Neuronal stem cell (in vitro differentiated cells): Measurements from ENCODE around the gene KATNB1. TPM values are rescaled to one million over a fixed set of nuclear protein-coding genes. Genes with fewer than 3 reads are reported as not detected.

Experiments used
- DNase-seq: peaks from one replicate; pipeline ENCODE4 v3.0.0-alpha.2; 2013; ENCODE audit warnings: low spot score
- H2AFZ ChIP-seq: one replicate; pipeline ENCODE4 v1.6.1; 2013; ENCODE audit warnings: mild to moderate bottlenecking, low read length, inconsistent platforms
- H2AK5ac ChIP-seq: 2 replicates; pipeline ENCODE4 v1.6.1; 2013; ENCODE audit warnings: low read depth, mild to moderate bottlenecking, inconsistent platforms, low read length, moderate library complexity, mixed read lengths
- H2BK120ac ChIP-seq: 2 replicates; pipeline ENCODE4 v1.6.1; 2013; ENCODE audit warnings: low read depth, mild to moderate bottlenecking, inconsistent platforms, low read length, moderate library complexity, mixed read lengths
- H2BK12ac ChIP-seq: one replicate; pipeline ENCODE4 v1.6.1; 2013; ENCODE audit warnings: low read length, inconsistent platforms
- H2BK15ac ChIP-seq: 2 replicates; pipeline ENCODE4 v1.6.1; 2013; ENCODE audit warnings: mild to moderate bottlenecking, low read length, inconsistent platforms, mixed read lengths
- H2BK5ac ChIP-seq: one replicate; pipeline ENCODE4 v1.6.1; 2013; ENCODE audit warnings: inconsistent platforms, mild to moderate bottlenecking, low read length, moderate library complexity
- H3K14ac ChIP-seq: one replicate; pipeline ENCODE4 v1.6.1; 2013; ENCODE audit warnings: low read length, inconsistent platforms
- H3K18ac ChIP-seq: 2 replicates; pipeline ENCODE4 v1.6.1; 2013; ENCODE audit warnings: low read length, inconsistent platforms
- H3K23ac ChIP-seq: 2 replicates; pipeline ENCODE4 v1.6.1; 2013; ENCODE audit warnings: low read depth, mild to moderate bottlenecking, mixed read lengths, low read length, inconsistent platforms; ENCODE audit not compliant: poor library complexity
- H3K27ac ChIP-seq: replicated peaks from 3 replicates; pipeline ENCODE4 v1.5.1; 2013; ENCODE audit warnings: low read length, inconsistent platforms
- H3K27me3 ChIP-seq, 3 experiments: 2 replicates each; pipeline ENCODE4 v1.6.1; 2013; ENCODE audit warnings: low read length in 3 of 3, mild to moderate bottlenecking in 2 of 3, inconsistent platforms in 1 of 3, low read depth in 1 of 3, mixed read lengths in 1 of 3, moderate library complexity in 1 of 3; ENCODE audit not compliant: control insufficient read depth in 3 of 3, insufficient read depth in 3 of 3
- H3K36me3 ChIP-seq, 2 donors: replicated peaks in 1 of 2; 2 replicates each; pipeline ENCODE4 v1.6.1; 2013; ENCODE audit warnings: low read length in 2 of 2; ENCODE audit not compliant: control insufficient read depth in 2 of 2, insufficient read depth in 2 of 2
- H3K4ac ChIP-seq: 2 replicates; pipeline ENCODE4 v1.6.1; 2013; ENCODE audit warnings: inconsistent platforms, mild to moderate bottlenecking, low read length, moderate library complexity
- H3K4me1 ChIP-seq, 2 donors: 1 replicate in 1 of 2; 2 replicates in 1 of 2; pipeline ENCODE4 v1.6.1; 2013; ENCODE audit warnings: low read length in 2 of 2, low read depth in 1 of 2; ENCODE audit not compliant: control insufficient read depth in 2 of 2, insufficient read depth in 1 of 2
- H3K4me2 ChIP-seq: one replicate; pipeline ENCODE4 v1.6.1; 2013; ENCODE audit warnings: mild to moderate bottlenecking, low read length, inconsistent platforms; ENCODE audit not compliant: insufficient read depth, poor library complexity, severe bottlenecking
- H3K4me3 ChIP-seq, 2 donors: 2 replicates each; pipeline ENCODE4 v1.5.1; 2013; ENCODE audit warnings: low read length in 2 of 2, mild to moderate bottlenecking in 2 of 2, inconsistent platforms in 1 of 2, moderate library complexity in 1 of 2
- H3K79me1 ChIP-seq: one replicate; pipeline ENCODE4 v1.6.1; 2013; ENCODE audit warnings: low read depth, mild to moderate bottlenecking, inconsistent platforms, low read length, moderate library complexity
- H3K9ac ChIP-seq: one replicate; pipeline ENCODE4 v1.6.1; 2013; ENCODE audit warnings: mild to moderate bottlenecking, low read depth, low read length, inconsistent platforms; ENCODE audit not compliant: poor library complexity
- H3K9me3 ChIP-seq, 2 donors: replicated peaks in 1 of 2; 2 replicates each; pipeline versions ENCODE3 to v1.6.1; 2013; ENCODE audit warnings: low read length in 2 of 2, mild to moderate bottlenecking in 2 of 2, inconsistent platforms in 1 of 2, low read depth in 1 of 2, mixed read lengths in 1 of 2, moderate library complexity in 1 of 2; ENCODE audit not compliant: control insufficient read depth in 2 of 2, insufficient read depth in 1 of 2
- H4K8ac ChIP-seq: one replicate; pipeline ENCODE4 v1.6.1; 2013; ENCODE audit warnings: low read depth, mild to moderate bottlenecking, inconsistent platforms, low read length, moderate library complexity
- H4K91ac ChIP-seq: one replicate; pipeline ENCODE4 v1.6.1; 2013; ENCODE audit warnings: low read length, low read depth, mild to moderate bottlenecking, inconsistent platforms; ENCODE audit not compliant: poor library complexity
- WGBS, 2 donors: extraction: QIAGEN DNeasy Blood & Tissue Kit; methylation state at CpG; one replicate each; pipeline ENCODE4 v1.1.7; 2013; ENCODE audit warnings: missing lambda C conversion rate in 2 of 2, mixed read lengths in 1 of 2; ENCODE audit not compliant: insufficient read length in 2 of 2, insufficient replicate concordance in 1 of 2; ENCODE audit errors: extremely low coverage in 2 of 2; 5-methylcytosine and 5-hydroxymethylcytosine counted together
- small RNA-seq: library from polyadenylated mRNA; stranded (forward); fragments of <200 nt; extraction: miRNeasy Mini kit (QIAGEN cat#:217004); gene quantifications from one replicate; pipeline ENCODE3, GENCODE V24; 2013; ENCODE audit not compliant: insufficient read depth

KATNB1 gene

DNA sequence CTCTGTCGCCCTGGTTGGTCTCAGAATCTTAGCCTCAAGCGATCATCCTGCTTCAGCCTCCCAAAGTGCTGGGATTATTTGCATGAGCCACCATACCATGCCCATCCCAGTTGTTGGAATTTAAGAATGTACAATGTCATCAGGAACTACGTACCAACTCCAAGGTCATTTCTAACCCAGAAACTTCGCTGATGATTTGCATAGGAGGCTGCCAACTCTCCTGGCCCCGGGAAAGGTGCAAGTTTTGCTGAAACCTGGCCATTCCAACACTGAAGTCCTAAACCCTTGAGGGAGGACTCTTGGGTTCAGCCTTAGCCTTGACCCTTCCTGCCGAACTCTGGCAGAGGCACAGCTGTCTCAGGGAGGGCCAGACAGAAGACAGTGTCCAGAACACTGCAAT, 69.6 kb downstream of the KATNB1 start:
- Histone ChIP-seq H3K4me1 (peaks cover 25 to 33% of the 10 kb centered on the region in 2 donors), H4K91ac (no peak overlapping the region), H2BK120ac (no peak overlapping the region), H2AK5ac (no peak overlapping the region), H3K9me3 (no peaks in the 10 kb centered on the region), H3K36me3 (no peaks in the 10 kb centered on the region), H3K23ac (no peak overlapping the region), H3K27ac (no peak overlapping the region), H3K9ac (no peak overlapping the region), H2BK12ac (no peak overlapping the region), H4K8ac (no peak overlapping the region), H3K4ac (no peak overlapping the region), H2BK5ac (no peak overlapping the region), H3K18ac (no peak overlapping the region), H3K4me2 (no peak overlapping the region), H3K4me3 (no peak overlapping the region), H3K14ac (no peak overlapping the region), H3K27me3 (peaks cover 0 to 16% (median 9%) of the 10 kb centered on the region in 3 experiments), H2AFZ (no peak overlapping the region), H3K79me1 (no peaks in the 10 kb centered on the region), H2BK15ac (no peak overlapping the region)
- WGBS, 2 donors, result no CpG with 5 or more reads among the region's 6 CpGs
- DNase-seq, result no peak

Small RNAs within 50 kb of the gene (small RNA-seq; reads per million reads assigned to genes)
- gene MIR6772, result not detected
